Activated naive CD4-positive, alpha-beta T cell treated with anti-CD3 and anti-CD28 coated beads, Interleukin-2, amount 50 U/mL, for 72 hours (primary cell): Measurements from ENCODE around the gene SPTLC3. TPM values are rescaled to one million over a fixed set of nuclear protein-coding genes. Genes with fewer than 3 reads are reported as not detected.

Experiments used
- ATAC-seq, 2 donors: fragments of 150-1000 bp; cut with Tn5 transposase; 2 replicates each; pipeline ENCODE4 v1.10.0; 2021; ENCODE audit warnings: mild to moderate bottlenecking in 2 of 2, moderate library complexity in 2 of 2
- DNase-seq, 2 donors: peaks; one replicate each; pipeline ENCODE4 v3.0.0; 2021 to 2022; ENCODE audit warnings: low spot score in 2 of 2
- H3K27ac Mint-ChIP-seq, 2 donors: one replicate each; pipeline ENCODE4 v1.8.0; 2022; ENCODE audit warnings: mild to moderate bottlenecking in 2 of 2, mixed read lengths in 2 of 2
- H3K36me3 Mint-ChIP-seq, 2 donors: one replicate each; pipeline ENCODE4 v1.8.0; 2022; ENCODE audit warnings: mixed read lengths in 2 of 2
- H3K9me3 Mint-ChIP-seq, 2 donors: one replicate each; pipeline ENCODE4 v1.8.0; 2022; ENCODE audit warnings: mixed read lengths in 2 of 2
- total RNA-seq, 2 donors: library from RNA; stranded (reverse); gene quantifications; one replicate each; pipeline ENCODE4 v1.2.3, GENCODE V29; 2022

The SPTLC3 gene
- total RNA-seq, 2 donors from 2014 or later: 1.7 TPM; not detected in 1

- Mint-ChIP-seq H3K27ac (no peak overlapping the region), H3K36me3 (no peaks in the 10 kb centered on the region), H3K9me3 (no peaks in the 10 kb centered on the region)
- ATAC-seq (no peak), DNase-seq (no peak)
Measured at GRCh38 chr20:13042458-13042794, 33.7 kb downstream of the SPTLC3 start.

- Mint-ChIP-seq H3K36me3 (peaks cover 0 to 6% of the 10 kb centered on the region in 2 donors), H3K9me3 (no peaks in the 10 kb centered on the region), H3K27ac (no peak overlapping the region)
- no peak for DNase-seq
- ATAC-seq: no peak
Measured at GRCh38 chr20:13046409-13046808, 37.6 kb downstream of the SPTLC3 start.

GRCh38 chr20:13054011-13054410 lies 45.2 kb downstream of the SPTLC3 start:
- no peak overlapping the region for H3K27ac Mint-ChIP-seq
- no peak for ATAC-seq
- no peak for DNase-seq
- H3K9me3 Mint-ChIP-seq: peaks cover 0 to 3% of the 10 kb centered on the region in 2 donors
- peaks cover 0 to 6% of the 10 kb centered on the region in 2 donors for H3K36me3 Mint-ChIP-seq

GRCh38 chr20:13058666-13059389 lies 50.1 kb downstream of the SPTLC3 start:
- Mint-ChIP-seq H3K27ac (no peak overlapping the region), H3K36me3 (no peaks in the 10 kb centered on the region), H3K9me3 (no peaks in the 10 kb centered on the region)
- no peak for ATAC-seq
- DNase-seq: no peak

GRCh38 chr20:13059398-13060136 lies 50.8 kb downstream of the SPTLC3 start:
- Mint-ChIP-seq H3K27ac (no peak overlapping the region), H3K9me3 (no peaks in the 10 kb centered on the region), H3K36me3 (no peaks in the 10 kb centered on the region)
- no peak for DNase-seq
- ATAC-seq: no peak

- no peak for DNase-seq
- ATAC-seq: no peak
Measured at GRCh38 chr20:13060327-13060726, 51.6 kb downstream of the SPTLC3 start.

GRCh38 chr20:13061381-13061780 lies 52.6 kb downstream of the SPTLC3 start:
- no peak for DNase-seq

More at GRCh38 chr20:13060327-13060726, 51.6 kb downstream of the SPTLC3 start:
- Mint-ChIP-seq H3K36me3 (no peaks in the 10 kb centered on the region), H3K27ac (no peak overlapping the region), H3K9me3 (no peaks in the 10 kb centered on the region)

GRCh38 chr20:13062789-13063188 lies 54.0 kb downstream of the SPTLC3 start:
- no peak for ATAC-seq
- H3K27ac Mint-ChIP-seq: no peak overlapping the region

More at GRCh38 chr20:13061381-13061780, 52.6 kb downstream of the SPTLC3 start:
- no peak for ATAC-seq
- H3K36me3 Mint-ChIP-seq: no peaks in the 10 kb centered on the region
- H3K27ac Mint-ChIP-seq: no peak overlapping the region
- H3K9me3 Mint-ChIP-seq: peaks cover 0 to under 1% of the 10 kb centered on the region in 2 donors

GRCh38 chr20:13068336-13068735 lies 59.6 kb downstream of the SPTLC3 start:
- peaks cover 4 to 5% of the 10 kb centered on the region in 2 donors for H3K9me3 Mint-ChIP-seq
- DNase-seq: no peak
- H3K27ac Mint-ChIP-seq: no peak overlapping the region
- ATAC-seq: no peak
- H3K36me3 Mint-ChIP-seq: no peaks in the 10 kb centered on the region

More at GRCh38 chr20:13062789-13063188, 54.0 kb downstream of the SPTLC3 start:
- H3K9me3 Mint-ChIP-seq: peaks cover 4 to 5% of the 10 kb centered on the region in 2 donors
- H3K36me3 Mint-ChIP-seq: no peaks in the 10 kb centered on the region
- no peak for DNase-seq

GRCh38 chr20:13081877-13082276 lies 73.1 kb downstream of the SPTLC3 start:
- no peak for DNase-seq
- no peak for ATAC-seq
- no peaks in the 10 kb centered on the region for H3K36me3 Mint-ChIP-seq
- no peak overlapping the region for H3K27ac Mint-ChIP-seq
- no peaks in the 10 kb centered on the region for H3K9me3 Mint-ChIP-seq

GRCh38 chr20:13082378-13082777 lies 73.6 kb downstream of the SPTLC3 start:
- H3K36me3 Mint-ChIP-seq: no peaks in the 10 kb centered on the region
- no peak overlapping the region for H3K27ac Mint-ChIP-seq
- no peaks in the 10 kb centered on the region for H3K9me3 Mint-ChIP-seq
- ATAC-seq (no peak), DNase-seq (no peak)

GRCh38 chr20:13085275-13085674 lies 76.5 kb downstream of the SPTLC3 start:
- Mint-ChIP-seq H3K36me3 (no peaks in the 10 kb centered on the region), H3K9me3 (no peaks in the 10 kb centered on the region), H3K27ac (no peak overlapping the region)
- DNase-seq (no peak), ATAC-seq (no peak)

GRCh38 chr20:13089950-13090469 lies 81.2 kb downstream of the SPTLC3 start:
- Mint-ChIP-seq H3K36me3 (no peaks in the 10 kb centered on the region), H3K27ac (no peak overlapping the region), H3K9me3 (no peaks in the 10 kb centered on the region)
- ATAC-seq: no peak
- DNase-seq: no peak

GRCh38 chr20:13092111-13092510 lies 83.3 kb downstream of the SPTLC3 start:
- H3K27ac Mint-ChIP-seq: no peak overlapping the region
- DNase-seq: no peak
- H3K9me3 Mint-ChIP-seq: no peaks in the 10 kb centered on the region
- no peak for ATAC-seq
- no peaks in the 10 kb centered on the region for H3K36me3 Mint-ChIP-seq

- H3K9me3 Mint-ChIP-seq: no peaks in the 10 kb centered on the region
- ATAC-seq (no peak), DNase-seq (no peak)
- no peaks in the 10 kb centered on the region for H3K36me3 Mint-ChIP-seq
- no peak overlapping the region for H3K27ac Mint-ChIP-seq
Measured at GRCh38 chr20:13094976-13095375, 86.2 kb downstream of the SPTLC3 start.

- Mint-ChIP-seq H3K36me3 (no peaks in the 10 kb centered on the region), H3K27ac (no peak overlapping the region), H3K9me3 (no peaks in the 10 kb centered on the region)
- DNase-seq: no peak
- ATAC-seq: no peak
Measured at GRCh38 chr20:13098720-13099355, 90.1 kb downstream of the SPTLC3 start.

GRCh38 chr20:13099676-13100075 lies 90.9 kb downstream of the SPTLC3 start:
- ATAC-seq: no peak

More at GRCh38 chr20:13099676-13100075, 90.9 kb downstream of the SPTLC3 start:
- Mint-ChIP-seq H3K27ac (no peak overlapping the region), H3K9me3 (no peaks in the 10 kb centered on the region), H3K36me3 (no peaks in the 10 kb centered on the region)
- no peak for DNase-seq
